Measurements from ENCODE around the gene DGLUCY.

DNA sequence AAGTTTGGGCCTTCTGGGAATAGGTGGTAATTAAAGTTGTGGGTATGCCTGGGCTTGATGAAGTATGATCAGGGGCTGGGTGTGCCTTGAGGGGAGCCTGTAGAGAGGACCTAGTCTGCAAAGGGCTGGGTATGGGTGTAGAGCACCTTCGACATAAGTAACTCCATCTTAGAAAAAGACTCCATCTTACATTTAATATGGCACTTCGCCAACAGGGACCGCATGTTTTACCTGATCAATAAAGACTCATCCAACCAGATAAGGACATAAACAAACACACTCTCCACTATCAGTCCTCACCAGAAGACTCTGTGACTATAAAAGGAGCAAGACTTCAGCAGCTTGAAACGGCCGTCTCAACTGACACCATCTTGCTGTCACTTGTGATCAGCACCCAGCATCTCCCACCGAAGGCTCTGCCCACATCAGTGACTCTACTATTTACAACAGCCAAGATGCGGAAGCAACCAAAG, 154.1 kb downstream of the DGLUCY start:
- TF ChIP-seq, protein P1, sequence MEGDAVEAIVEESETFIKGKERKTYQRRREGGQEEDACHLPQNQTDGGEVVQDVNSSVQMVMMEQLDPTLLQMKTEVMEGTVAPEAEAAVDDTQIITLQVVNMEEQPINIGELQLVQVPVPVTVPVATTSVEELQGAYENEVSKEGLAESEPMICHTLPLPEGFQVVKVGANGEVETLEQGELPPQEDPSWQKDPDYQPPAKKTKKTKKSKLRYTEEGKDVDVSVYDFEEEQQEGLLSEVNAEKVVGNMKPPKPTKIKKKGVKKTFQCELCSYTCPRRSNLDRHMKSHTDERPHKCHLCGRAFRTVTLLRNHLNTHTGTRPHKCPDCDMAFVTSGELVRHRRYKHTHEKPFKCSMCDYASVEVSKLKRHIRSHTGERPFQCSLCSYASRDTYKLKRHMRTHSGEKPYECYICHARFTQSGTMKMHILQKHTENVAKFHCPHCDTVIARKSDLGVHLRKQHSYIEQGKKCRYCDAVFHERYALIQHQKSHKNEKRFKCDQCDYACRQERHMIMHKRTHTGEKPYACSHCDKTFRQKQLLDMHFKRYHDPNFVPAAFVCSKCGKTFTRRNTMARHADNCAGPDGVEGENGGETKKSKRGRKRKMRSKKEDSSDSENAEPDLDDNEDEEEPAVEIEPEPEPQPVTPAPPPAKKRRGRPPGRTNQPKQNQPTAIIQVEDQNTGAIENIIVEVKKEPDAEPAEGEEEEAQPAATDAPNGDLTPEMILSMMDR (IDR thresholded peaks at IDR 0.05), result no peak
- TF ChIP-seq ZFX (IDR thresholded peaks at IDR 0.05; ENCODE audit: borderline replicate concordance), result no peak
